Lower leg skin (tissue), 4 donors: ENCODE results near the gene MEGF8. TPM values are rescaled to one million over a fixed set of nuclear protein-coding genes. Genes with fewer than 3 reads are reported as not detected.

Source experiments
- DNase-seq, 2 donors: peaks; one replicate each; pipeline ENCODE4 v3.0.0-alpha.2; 2019; ENCODE audit warnings: low spot score in 2 of 2
- H3K4me3 ChIP-seq: fragments of 200-600 bp; sonication (generic); 2 replicates; pipeline ENCODE4 v1.5.1; 2017; ENCODE audit warnings: mild to moderate bottlenecking, low read depth; ENCODE audit not compliant: poor library complexity, severe bottlenecking
- POLR2A ChIP-seq, 2 donors: fragments of 450-650 bp; IDR thresholded peaks; one replicate each; pipeline ENCODE4 v1.6.1; 2016 to 2017; ENCODE audit warnings: antibody characterized with exemption in 2 of 2, mild to moderate bottlenecking in 1 of 2, moderate library complexity in 1 of 2
- WGBS, 2 donors: methylation state at CpG; one replicate each; pipeline ENCODE4 v1.1.5; 2018; 5-methylcytosine and 5-hydroxymethylcytosine counted together
- intact Hi-C: fragments of 100-400 bp; cut with DNase I; formaldehyde crosslinking; loops from one replicate; pipeline ENCODE4 v1.15.0; 2023; ENCODE audit warnings: low total_unique reads
- total RNA-seq, 4 donors: library from RNA; depleted of rRNA; stranded (reverse); fragments of >200 nt; gene quantifications; one replicate each; pipeline ENCODE4 v1.1.0, GENCODE V29; 2016
- TF ChIP-seq, protein P1 (sequence below), 3 donors: fragments of 450-650 bp; IDR thresholded peaks; one replicate each; pipeline ENCODE4 v1.5.1; 2016; ENCODE audit warnings: antibody characterized with exemption in 3 of 3, mild to moderate bottlenecking in 3 of 3, moderate library complexity in 2 of 3

MEGF8 gene
- total RNA-seq, 4 donors from 2014 or later, result 6.1 to 14.1 (median 12.0) TPM

DNA sequence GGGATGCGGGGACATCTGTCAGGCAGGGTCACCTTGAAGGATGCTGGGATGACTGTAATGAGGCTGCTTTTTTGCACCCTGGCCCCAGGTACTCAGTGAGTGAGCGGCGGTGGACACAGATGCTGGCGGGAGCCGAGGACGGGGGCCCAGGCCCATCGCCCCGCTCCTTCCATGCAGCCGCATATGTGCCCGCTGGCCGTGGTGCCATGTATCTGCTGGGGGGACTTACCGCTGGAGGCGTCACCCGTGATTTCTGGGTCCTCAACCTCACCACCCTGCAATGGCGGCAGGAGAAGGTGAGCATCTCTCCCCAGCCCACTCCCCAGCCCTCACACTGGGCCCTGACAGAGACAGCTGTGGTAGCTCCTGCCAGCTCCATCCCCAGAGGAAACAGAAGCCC lies 31.3 kb downstream of the MEGF8 start:
- no peak for TF ChIP-seq POLR2A (IDR thresholded peaks at IDR 0.05)
- TF ChIP-seq, protein P1, sequence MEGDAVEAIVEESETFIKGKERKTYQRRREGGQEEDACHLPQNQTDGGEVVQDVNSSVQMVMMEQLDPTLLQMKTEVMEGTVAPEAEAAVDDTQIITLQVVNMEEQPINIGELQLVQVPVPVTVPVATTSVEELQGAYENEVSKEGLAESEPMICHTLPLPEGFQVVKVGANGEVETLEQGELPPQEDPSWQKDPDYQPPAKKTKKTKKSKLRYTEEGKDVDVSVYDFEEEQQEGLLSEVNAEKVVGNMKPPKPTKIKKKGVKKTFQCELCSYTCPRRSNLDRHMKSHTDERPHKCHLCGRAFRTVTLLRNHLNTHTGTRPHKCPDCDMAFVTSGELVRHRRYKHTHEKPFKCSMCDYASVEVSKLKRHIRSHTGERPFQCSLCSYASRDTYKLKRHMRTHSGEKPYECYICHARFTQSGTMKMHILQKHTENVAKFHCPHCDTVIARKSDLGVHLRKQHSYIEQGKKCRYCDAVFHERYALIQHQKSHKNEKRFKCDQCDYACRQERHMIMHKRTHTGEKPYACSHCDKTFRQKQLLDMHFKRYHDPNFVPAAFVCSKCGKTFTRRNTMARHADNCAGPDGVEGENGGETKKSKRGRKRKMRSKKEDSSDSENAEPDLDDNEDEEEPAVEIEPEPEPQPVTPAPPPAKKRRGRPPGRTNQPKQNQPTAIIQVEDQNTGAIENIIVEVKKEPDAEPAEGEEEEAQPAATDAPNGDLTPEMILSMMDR (IDR thresholded peaks at IDR 0.05), result no peak
- WGBS, 2 donors, result 97 to 98% methylated on average over 13 to 15 of the region's 15 CpGs
- DNase-seq, result no peak
- no peak overlapping the region for H3K4me3 ChIP-seq
- intact Hi-C loops, result no loop called here

DNA sequence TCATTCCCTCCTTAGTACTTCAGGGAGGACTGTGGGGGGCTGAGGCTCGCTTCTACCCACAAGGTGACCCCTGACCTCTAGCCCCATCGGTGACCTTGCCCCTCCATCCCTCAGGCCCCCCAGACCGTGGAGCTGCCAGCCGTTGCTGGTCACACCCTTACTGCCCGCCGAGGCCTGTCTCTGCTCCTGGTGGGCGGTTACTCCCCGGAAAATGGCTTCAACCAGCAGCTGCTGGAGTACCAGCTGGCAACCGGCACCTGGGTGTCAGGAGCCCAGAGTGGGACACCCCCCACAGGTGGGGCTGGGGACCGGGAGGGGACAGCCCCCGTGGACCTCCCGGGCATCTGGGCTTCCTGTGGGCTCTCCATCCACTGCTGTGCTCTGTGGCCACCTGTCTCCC lies 31.9 kb downstream of the MEGF8 start:
- TF ChIP-seq, protein P1 (IDR thresholded peaks at IDR 0.05), result no peak
- no peak for TF ChIP-seq POLR2A (IDR thresholded peaks at IDR 0.05)
- no peak for DNase-seq
- WGBS, 2 donors, result 89 to 96% methylated on average over 9 to 12 of the region's 12 CpGs
- no peak overlapping the region for H3K4me3 ChIP-seq
- intact Hi-C loops, result no loop called here

DNA sequence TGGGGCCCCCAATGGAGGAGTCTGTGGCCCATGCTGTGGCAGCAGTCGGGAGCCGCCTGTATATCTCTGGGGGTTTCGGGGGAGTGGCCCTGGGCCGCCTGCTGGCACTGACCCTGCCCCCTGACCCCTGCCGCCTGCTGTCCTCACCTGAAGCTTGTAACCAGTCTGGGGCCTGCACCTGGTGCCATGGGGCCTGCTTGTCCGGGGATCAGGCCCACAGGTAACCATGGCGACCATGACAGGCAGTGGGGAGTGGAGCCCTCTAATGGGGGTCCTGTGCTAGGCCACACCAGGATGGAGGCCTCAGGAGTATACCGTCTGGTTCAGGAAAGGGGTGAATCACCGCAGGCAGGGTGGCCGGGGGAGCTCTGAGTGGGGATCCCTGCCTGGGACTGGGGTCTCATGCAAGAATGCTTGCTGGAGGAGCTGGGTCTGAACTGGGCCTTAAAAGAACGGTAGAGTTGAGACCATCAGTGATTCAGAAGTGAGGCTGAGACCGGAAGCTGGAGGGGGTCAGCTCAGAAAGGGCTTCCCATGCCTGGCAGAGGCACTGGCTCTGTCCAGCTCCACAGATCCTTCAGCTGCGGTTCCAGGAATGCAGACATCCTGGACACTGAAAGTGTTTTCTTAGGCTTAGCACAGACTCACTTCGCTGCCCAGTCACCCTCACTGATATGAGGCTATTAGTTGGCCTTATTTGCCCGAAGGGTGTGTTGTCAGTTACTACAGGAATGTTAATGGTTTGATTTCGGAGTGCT lies 35.5 kb downstream of the MEGF8 start:
- WGBS, 2 donors, result 90 to 94% methylated on average over 13 to 16 of the region's 16 CpGs
- no peak for DNase-seq
- TF ChIP-seq, protein P1 (IDR thresholded peaks at IDR 0.05), result no peak
- no peak for TF ChIP-seq POLR2A (IDR thresholded peaks at IDR 0.05)

DNA sequence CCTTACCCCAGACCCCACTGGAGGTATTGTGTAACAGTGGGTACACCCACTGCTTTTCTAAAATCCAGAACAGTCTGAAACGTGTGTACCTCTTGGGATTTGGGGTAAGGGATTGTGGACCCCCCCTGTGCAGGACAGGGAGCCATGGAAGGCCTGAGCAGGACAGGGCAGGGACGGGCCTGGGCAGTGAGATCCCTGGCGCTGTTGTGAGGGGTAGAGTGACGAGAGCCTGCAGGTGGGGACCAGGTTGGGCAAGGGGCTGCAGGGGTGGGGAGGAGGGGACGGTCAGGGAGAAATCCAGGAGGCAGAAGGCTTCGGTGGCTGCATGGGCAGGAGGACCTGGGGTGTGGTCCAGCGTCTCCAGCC lies 36.1 kb downstream of the MEGF8 start:
- H3K4me3 ChIP-seq, result no peak overlapping the region
- TF ChIP-seq, protein P1 (IDR thresholded peaks at IDR 0.05), result no peak
- TF ChIP-seq POLR2A (IDR thresholded peaks at IDR 0.05), result no peak
- 92% methylated on average over 7 of the region's 7 CpGs for WGBS, 2 donors
- intact Hi-C loops, result no loop called here
- no peak for DNase-seq

More for the DNA sequence above, 35.5 kb downstream of the MEGF8 start:
- H3K4me3 ChIP-seq, result no peak overlapping the region
- intact Hi-C loops, result no loop called here

DNA sequence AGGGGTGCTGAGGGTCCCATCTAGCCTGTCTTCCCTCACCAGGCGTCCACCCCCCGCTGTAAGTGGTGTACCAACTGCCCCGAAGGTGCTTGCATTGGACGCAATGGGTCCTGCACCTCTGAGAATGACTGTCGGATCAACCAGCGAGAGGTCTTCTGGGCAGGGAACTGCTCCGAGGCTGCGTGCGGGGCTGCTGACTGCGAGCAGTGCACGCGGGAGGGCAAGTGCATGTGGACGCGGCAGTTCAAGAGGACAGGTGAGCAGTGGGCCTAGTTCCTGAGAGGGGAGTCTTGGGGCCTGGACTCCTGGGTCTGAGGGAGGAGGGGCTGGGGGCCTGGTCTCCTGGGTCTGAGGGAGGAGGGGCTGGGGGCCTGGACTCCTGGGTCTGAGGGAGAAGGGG lies 36.9 kb downstream of the MEGF8 start:
- intact Hi-C loops, result no loop called here
- DNase-seq, result no peak
- TF ChIP-seq, protein P1 (IDR thresholded peaks at IDR 0.05), result no peak
- TF ChIP-seq POLR2A (IDR thresholded peaks at IDR 0.05), result no peak
- WGBS, 2 donors, result 97% methylated on average over 14 of the region's 14 CpGs
- no peak overlapping the region for H3K4me3 ChIP-seq
